PFSK-1 (cell line): ENCODE measurements around the gene NRG3.
A peak's percentile ranks its signal among the peaks of the same experiment; 100 is the strongest.

Experiments used
- FOXP2 ChIP-seq: optimal IDR thresholded peaks from 2 replicates; pipeline ENCODE3; 2011; ENCODE audit warnings: borderline replicate concordance, control low read depth, inconsistent platforms; ENCODE audit not compliant: insufficient read depth; ENCODE audit errors: extremely low read length, extremely low read depth
- POLR2AphosphoS5 ChIP-seq: IDR thresholded peaks from 2 replicates; pipeline ENCODE4 v1.6.1; 2012; ENCODE audit warnings: low read depth, mild to moderate bottlenecking, control low read depth, low read length, moderate library complexity
- SIN3A ChIP-seq: IDR thresholded peaks from 2 replicates; pipeline ENCODE4 v1.6.1; 2012; ENCODE audit warnings: mild to moderate bottlenecking, low read length, moderate library complexity, borderline replicate concordance; ENCODE audit not compliant: insufficient read depth
- TAF1 ChIP-seq: IDR thresholded peaks from 2 replicates; pipeline ENCODE4 v1.6.1; 2012; ENCODE audit warnings: low read length, control low read depth, borderline replicate concordance; ENCODE audit not compliant: insufficient read depth
- TF ChIP-seq, protein P1 (sequence below), 2 experiments: IDR thresholded peaks; 2 replicates each; pipeline versions ENCODE4 v1.6.1 to v1.8.0; 2011 to 2012; ENCODE audit warnings: low read depth in 2 of 2, low read length in 2 of 2, control low read depth in 1 of 2, inconsistent platforms in 1 of 2, mild to moderate bottlenecking in 1 of 2, moderate library complexity in 1 of 2; ENCODE audit not compliant: insufficient read depth in 1 of 2

Gene NRG3

DNA sequence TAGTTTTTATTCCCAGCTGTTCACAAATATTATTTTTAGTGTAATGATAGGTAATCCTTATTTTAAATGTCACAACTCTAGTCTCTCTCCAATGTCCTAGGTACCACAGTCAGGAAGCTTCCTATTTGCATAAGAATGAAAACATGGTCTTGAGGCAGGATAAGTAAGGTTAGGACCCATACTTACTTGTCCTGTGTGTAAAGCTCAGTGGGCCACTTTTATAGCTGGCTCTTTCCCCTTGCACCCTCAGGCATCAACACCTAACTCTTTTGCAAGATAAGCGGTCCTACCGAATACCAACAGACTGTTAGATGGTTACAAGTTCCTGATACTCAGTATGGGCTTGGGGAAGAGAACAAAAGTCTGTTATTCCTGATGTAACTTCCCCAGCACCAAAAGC lies 986.9 kb downstream of the NRG3 start:
- TF ChIP-seq SIN3A (no peak), POLR2AphosphoS5 (no peak), TAF1 (no peak), FOXP2 (no peak)
- TF ChIP-seq, protein P1, sequence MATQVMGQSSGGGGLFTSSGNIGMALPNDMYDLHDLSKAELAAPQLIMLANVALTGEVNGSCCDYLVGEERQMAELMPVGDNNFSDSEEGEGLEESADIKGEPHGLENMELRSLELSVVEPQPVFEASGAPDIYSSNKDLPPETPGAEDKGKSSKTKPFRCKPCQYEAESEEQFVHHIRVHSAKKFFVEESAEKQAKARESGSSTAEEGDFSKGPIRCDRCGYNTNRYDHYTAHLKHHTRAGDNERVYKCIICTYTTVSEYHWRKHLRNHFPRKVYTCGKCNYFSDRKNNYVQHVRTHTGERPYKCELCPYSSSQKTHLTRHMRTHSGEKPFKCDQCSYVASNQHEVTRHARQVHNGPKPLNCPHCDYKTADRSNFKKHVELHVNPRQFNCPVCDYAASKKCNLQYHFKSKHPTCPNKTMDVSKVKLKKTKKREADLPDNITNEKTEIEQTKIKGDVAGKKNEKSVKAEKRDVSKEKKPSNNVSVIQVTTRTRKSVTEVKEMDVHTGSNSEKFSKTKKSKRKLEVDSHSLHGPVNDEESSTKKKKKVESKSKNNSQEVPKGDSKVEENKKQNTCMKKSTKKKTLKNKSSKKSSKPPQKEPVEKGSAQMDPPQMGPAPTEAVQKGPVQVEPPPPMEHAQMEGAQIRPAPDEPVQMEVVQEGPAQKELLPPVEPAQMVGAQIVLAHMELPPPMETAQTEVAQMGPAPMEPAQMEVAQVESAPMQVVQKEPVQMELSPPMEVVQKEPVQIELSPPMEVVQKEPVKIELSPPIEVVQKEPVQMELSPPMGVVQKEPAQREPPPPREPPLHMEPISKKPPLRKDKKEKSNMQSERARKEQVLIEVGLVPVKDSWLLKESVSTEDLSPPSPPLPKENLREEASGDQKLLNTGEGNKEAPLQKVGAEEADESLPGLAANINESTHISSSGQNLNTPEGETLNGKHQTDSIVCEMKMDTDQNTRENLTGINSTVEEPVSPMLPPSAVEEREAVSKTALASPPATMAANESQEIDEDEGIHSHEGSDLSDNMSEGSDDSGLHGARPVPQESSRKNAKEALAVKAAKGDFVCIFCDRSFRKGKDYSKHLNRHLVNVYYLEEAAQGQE (IDR thresholded peaks at IDR 0.05; ENCODE audit: insufficient read depth in 1 of 2, low read depth in 2 of 2, low read length in 2 of 2), result no peak

DNA sequence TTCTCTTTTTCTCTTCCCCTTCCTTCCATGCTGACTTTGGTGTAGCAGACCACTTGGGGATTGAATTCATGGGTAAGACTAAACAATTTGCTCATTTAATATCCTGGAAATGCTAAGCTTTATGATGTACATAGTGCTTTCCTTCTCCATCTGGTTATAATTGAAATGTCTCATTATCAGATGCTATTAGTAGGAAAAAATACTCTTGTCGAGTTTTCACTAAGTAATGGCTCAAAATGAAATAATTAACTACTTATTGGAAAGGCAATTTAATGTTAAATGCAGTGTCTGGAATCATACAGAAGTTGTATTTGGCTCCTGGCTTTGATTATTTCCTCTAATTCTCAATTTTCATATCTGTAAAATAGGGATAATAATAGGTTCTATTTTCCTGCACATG lies 990.4 kb downstream of the NRG3 start:
- TF ChIP-seq TAF1, result no peak

DNA sequence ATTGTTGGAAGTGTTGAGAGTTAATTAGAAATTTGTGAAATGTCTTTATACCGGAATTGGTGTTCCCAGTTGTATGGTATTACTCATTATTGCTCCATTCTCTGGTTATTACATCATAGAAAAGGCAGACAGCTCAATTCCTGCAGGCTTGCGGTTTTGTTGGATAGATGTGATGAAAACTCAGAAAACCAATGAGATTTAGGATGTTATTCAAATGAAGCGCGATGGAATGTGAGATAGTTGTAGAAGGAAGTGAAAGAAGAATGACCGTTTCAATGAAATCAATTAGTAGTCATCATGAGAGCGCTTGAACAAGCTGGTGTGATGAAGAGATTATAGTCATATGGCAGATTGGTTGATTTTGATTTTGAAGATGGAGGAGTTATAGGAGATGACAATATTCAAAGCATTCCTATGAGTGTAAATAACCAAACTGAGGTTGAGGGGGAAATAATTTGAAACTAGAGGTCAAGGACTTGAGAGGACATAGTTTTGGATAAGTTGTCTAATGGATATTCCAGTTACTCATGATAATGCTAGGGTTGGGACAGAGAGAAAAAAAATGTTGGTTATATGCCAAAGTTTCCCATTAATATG lies 991.5 kb downstream of the NRG3 start:
- peak; percentile 32; the same call in 1 of the 2 replicates for TF ChIP-seq TAF1
- 0 out of 2 replicates have a peak, but pooled peaks have one; percentile 36 for TF ChIP-seq POLR2AphosphoS5
- TF ChIP-seq SIN3A, result no peak

DNA sequence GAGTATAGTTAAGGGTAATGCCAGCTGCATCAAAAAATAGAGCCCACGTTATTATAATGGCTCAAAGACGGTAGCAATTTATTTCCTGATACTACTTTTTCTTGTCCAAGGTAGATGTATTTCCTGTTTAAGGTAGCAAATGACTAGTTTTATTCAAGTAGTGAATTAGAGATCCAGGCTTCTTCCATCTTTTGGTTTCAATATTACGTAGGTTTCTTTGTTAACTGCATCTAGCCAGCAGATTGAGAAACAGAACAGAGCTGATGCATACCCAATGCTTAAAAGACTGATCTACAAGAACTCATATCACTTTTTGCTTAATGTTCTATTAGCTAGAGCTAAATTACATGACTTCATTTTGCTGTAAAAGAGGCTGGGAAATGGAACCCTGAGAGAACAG lies 992.1 kb downstream of the NRG3 start:
- TF ChIP-seq TAF1 (no peak), FOXP2 (no peak), POLR2AphosphoS5 (no peak), SIN3A (no peak)
- TF ChIP-seq, protein P1 (IDR thresholded peaks at IDR 0.05; ENCODE audit: insufficient read depth in 1 of 2, low read depth in 2 of 2, low read length in 2 of 2), result no peak

DNA sequence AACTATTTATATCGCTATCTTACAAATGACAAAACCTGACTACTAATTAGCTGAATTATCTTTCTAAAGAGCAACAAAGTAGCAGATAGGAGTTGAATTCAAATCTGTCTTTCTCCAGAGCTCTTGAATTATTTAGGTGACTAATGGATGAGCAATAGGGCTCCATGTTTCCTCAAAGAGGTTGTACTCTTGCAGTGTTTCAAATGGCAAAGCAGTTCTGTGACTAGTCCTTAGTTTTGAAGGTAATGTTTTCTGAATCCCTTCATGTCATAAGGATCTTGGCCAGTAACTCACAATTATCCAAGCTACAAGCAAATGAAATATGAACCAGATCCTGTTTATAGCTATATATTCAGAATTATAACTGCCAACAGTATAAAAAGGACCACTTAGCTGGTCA lies 999.7 kb downstream of the NRG3 start:
- TF ChIP-seq FOXP2 (no peak), TAF1 (no peak), POLR2AphosphoS5 (no peak), SIN3A (no peak)
- TF ChIP-seq, protein P1 (IDR thresholded peaks at IDR 0.05; ENCODE audit: insufficient read depth in 1 of 2, low read depth in 2 of 2, low read length in 2 of 2), result no peak

DNA sequence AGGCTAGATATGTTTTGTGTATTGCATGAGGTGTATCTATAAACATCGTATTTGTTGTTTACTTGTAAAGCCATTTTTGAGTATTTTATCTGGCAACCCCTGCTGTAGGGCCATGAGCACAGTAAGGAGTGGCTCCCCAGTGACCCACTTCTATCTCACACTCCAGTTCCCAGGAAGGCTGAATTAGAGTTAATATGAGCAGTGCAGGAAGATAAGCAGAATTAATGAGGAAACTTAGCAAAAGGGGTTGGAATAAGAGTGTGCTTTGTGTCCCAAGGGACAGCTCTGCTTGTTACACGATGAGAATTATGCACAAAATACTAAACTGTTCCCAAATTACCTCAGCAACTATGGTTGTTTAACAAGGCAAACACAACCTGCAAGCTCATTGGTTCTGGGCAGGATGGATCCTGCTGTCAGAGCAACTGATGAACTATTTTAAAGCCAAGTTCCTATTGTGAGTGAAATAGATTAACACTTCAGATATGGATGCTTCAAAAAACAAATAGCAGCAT lies 1005.8 kb downstream of the NRG3 start:
- no peak for TF ChIP-seq TAF1
- TF ChIP-seq, protein P1 (IDR thresholded peaks at IDR 0.05; ENCODE audit: insufficient read depth in 1 of 2, low read depth in 2 of 2, low read length in 2 of 2), result no peak
- no peak for TF ChIP-seq POLR2AphosphoS5
- no peak for TF ChIP-seq FOXP2
- no peak for TF ChIP-seq SIN3A
